Bronchial epithelial cell (primary cell): Measurements from ENCODE around the gene PVALEF. TPM values are rescaled to one million over a fixed set of nuclear protein-coding genes. Genes with fewer than 3 reads are reported as not detected.

Source experiments
- DNase-seq: peaks from one replicate; pipeline ENCODE4 v3.0.0-alpha.2; 2010; ENCODE audit warnings: low read depth
- FAIRE-seq: peaks from 2 replicates; lab custom pipeline; 2011; peaks lifted over from hg19 to GRCh38; lab: Jason Lieb, UNC
- H3K27me3 ChIP-seq: 2 replicates; pipeline ENCODE4 v1.5.1; 2011; ENCODE audit warnings: low read length; ENCODE audit not compliant: control insufficient read depth, insufficient read depth
- H3K36me3 ChIP-seq: 2 replicates; pipeline ENCODE4 v1.5.1; 2011; ENCODE audit warnings: low read length; ENCODE audit not compliant: control insufficient read depth, insufficient read depth
- H3K4me3 ChIP-seq: 2 replicates; pipeline ENCODE4 v1.5.1; 2011; ENCODE audit warnings: mild to moderate bottlenecking, low read depth, low read length, control low read depth
- total RNA-seq: library from RNA; depleted of rRNA; stranded (reverse); fragments of >200 nt; gene quantifications from 2 replicates; pipeline ENCODE4 v1.2.1, GENCODE V29; 2014
- TF ChIP-seq, protein P1 (sequence below): IDR thresholded peaks from 2 replicates; pipeline ENCODE4 v1.5.1; 2011; ENCODE audit warnings: mild to moderate bottlenecking, moderate library complexity, low read length, control low read depth, inconsistent platforms; ENCODE audit not compliant: insufficient read depth, severe bottlenecking

PVALEF gene
- total RNA-seq, 1 donor from 2014 or later = not detected

- Histone ChIP-seq H3K27me3 (no peaks in the 10 kb centered on the region), H3K4me3 (no peak overlapping the region), H3K36me3 (no peaks in the 10 kb centered on the region)
- FAIRE-seq (no peak), DNase-seq (no peak)
- TF ChIP-seq, protein P1, sequence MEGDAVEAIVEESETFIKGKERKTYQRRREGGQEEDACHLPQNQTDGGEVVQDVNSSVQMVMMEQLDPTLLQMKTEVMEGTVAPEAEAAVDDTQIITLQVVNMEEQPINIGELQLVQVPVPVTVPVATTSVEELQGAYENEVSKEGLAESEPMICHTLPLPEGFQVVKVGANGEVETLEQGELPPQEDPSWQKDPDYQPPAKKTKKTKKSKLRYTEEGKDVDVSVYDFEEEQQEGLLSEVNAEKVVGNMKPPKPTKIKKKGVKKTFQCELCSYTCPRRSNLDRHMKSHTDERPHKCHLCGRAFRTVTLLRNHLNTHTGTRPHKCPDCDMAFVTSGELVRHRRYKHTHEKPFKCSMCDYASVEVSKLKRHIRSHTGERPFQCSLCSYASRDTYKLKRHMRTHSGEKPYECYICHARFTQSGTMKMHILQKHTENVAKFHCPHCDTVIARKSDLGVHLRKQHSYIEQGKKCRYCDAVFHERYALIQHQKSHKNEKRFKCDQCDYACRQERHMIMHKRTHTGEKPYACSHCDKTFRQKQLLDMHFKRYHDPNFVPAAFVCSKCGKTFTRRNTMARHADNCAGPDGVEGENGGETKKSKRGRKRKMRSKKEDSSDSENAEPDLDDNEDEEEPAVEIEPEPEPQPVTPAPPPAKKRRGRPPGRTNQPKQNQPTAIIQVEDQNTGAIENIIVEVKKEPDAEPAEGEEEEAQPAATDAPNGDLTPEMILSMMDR = no peak
Measured at GRCh38 chr17:81187586-81188490, 22.5 kb downstream of the PVALEF start.

DNA sequence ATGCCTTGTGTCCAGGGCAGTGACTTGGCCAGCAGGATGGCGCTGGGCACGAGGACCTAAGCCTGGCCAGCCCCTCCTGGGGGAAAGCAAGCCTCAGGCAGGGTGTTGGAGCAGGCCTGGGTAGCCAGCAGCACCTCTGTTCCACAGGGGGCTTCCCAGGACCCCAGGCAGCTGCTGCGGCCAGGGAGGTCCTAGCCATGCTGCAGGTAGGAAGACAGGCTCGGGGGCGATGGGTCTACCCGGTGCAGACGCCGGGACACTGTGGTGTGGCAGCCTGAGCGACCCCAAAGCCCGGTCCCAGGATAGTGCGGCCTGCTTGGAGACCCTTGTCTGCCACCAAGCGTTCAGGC is 23.2 kb downstream of the PVALEF start:
- H3K4me3 ChIP-seq = no peak overlapping the region
- FAIRE-seq = no peak
- no peak for DNase-seq
- TF ChIP-seq, protein P1 = no peak
- H3K27me3 ChIP-seq = no peaks in the 10 kb centered on the region
- no peaks in the 10 kb centered on the region for H3K36me3 ChIP-seq

DNA sequence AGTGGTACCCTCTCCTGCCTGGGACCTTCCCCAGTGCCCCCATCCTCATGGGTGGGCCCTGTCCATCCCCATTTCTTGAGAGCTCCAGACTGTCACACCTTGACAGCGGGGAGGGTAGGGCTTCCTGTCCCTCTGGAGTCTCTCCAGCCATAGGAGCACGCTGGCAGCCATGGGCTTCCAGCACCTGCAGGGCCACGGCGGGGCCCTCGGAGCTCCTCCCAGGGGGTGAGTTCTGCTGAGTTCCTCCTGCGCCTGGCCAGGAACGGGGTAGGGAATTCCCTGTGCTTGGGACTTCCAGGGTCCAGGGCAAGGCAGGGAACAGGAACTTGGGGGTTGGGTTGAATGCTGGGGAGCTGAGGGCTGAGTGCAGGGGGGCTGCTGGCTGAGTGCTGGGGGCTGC is 23.7 kb downstream of the PVALEF start:
- TF ChIP-seq, protein P1 = no peak
- Histone ChIP-seq H3K27me3 (no peaks in the 10 kb centered on the region), H3K36me3 (no peaks in the 10 kb centered on the region), H3K4me3 (no peak overlapping the region)
- no peak for DNase-seq
- no peak for FAIRE-seq

DNA sequence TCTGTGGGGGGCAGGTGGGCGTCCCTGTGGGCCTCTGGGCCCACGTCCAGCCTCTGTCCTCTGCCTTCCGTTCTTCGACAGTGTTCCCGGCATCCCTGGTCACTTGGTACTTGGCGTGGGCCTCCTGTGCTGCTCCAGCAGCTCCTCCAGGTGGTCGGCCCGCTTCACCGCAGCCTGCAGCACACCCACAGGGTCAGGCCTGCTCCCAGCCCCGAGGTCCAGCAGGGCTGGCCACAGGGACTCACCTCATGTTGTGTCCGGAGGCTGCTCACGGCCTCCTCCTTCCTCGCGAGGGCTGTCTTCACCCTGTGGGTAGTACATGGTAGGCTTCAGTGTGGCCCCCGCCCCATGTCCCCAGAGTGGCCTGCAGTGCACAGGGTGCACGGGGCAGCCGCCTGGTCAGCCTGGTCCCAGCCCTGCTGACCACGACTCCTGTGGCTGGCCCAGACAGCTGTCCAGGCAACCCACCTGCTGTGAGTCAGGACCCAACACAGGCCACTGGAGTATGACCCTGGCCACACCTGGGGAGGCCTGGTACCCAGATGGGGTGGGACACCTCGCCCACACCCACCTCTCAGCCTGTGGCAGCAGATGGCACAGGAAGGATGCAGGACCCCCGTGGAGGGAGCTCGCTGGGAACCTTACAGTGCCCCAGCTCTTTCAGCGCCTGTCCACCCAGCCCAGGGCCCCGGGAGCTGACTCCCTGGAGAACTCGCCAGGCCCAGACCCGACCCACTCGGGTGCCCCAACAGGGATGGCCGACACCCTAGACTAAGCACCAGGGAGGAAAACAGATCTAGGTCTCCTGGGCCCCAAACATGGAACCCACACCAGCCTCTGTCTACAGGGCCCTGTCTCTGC is 24.6 kb downstream of the PVALEF start:
- FAIRE-seq (no peak), DNase-seq (no peak)
- H3K27me3 ChIP-seq = no peaks in the 10 kb centered on the region
- no peak overlapping the region for H3K4me3 ChIP-seq
- no peaks in the 10 kb centered on the region for H3K36me3 ChIP-seq
- TF ChIP-seq, protein P1 = no peak

DNA sequence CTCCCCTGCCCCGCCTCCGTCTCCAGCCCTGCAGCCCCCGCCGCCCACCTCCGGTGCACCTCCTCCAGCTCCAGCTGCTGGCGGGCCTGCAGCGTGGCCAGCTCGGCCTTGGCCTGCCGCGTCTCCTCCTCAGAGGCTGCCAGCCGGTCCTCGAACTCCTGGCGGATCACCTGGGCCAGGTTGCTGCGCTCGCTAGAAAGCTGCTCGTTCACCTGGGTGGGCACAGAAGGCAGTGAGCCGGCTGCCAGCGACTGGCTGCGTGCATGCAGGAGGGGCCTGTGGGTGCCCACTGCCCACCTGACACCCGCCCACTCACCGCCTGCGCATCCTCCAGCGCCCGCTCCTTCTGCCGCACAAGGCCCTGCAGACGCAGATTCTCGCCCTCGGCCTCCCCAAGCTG is 25.3 kb downstream of the PVALEF start:
- Histone ChIP-seq H3K4me3 (no peak overlapping the region), H3K27me3 (no peaks in the 10 kb centered on the region), H3K36me3 (no peaks in the 10 kb centered on the region)
- FAIRE-seq (no peak), DNase-seq (no peak)
- TF ChIP-seq, protein P1 = no peak
